ENCODE measurements around the gene FAM53A. TPM values are rescaled to one million over a fixed set of nuclear protein-coding genes. Genes with fewer than 3 reads are reported as not detected.

FAM53A gene
- total and polyA plus RNA-seq, 2 of the 13 experiments (the other 11 are each of a cell fraction or from before 2014, with no cell fraction given) = 0.48 to 1.1 TPM

DNA sequence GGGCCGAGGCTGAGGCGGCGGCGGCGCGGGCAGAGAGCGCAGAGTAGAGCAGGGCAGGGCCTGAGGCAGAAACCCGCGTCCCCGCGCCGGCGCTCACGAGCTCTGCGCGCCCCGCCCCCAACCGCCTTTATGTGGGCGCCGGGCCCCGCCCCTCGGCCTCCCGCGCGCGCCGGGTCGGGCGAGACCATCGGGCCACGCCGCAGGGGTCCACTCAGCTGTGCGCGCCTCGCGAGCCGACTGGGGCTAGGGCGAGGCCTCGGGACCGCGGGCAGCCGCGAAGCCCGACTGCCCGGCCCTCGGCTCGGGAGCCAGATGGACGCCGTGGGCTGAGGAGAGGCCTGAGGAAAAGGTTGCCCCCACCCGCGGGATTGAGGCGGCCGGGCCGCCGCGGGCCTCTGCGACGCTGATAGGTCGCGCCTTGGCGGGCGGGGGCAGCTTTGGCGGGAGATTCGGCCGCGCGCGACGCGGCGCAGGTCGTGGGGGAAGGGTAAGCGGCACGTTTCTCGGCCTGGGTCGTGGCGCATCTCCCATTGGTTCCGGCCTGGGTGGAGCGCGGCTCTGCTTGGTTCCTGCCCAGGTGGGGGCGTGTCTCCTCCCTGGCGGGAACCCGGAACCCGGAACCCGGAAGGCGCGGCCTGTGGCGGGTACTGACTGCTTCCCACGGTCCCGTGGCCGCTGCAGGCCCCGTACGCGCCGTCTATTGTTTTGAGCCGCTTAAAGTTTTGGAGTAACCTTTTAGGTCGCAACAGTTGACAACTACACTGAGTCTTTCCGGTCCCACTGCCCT lies 28.3 kb upstream of the FAM53A start, which contains the start of gene SLBP (continued):
- TF ChIP-seq PRMT3 (CRISPR knock-in tag; IDR thresholded peaks at IDR 0.05; ENCODE audit: borderline replicate concordance, low read depth) (peak; percentile 98; the same call in 1 of the 2 replicates), AGO2 (optimal IDR thresholded peaks at IDR 0.05; ENCODE audit: low read depth, low read length) (no peak), ZNF709 (CRISPR knock-in tag; IDR thresholded peaks at IDR 0.05) (peak; percentile 98), ZFP1 (CRISPR knock-in tag; IDR thresholded peaks at IDR 0.05) (peak; percentile 79; the same call in 1 of the 2 replicates), DNMT3B (CRISPR knock-in tag; conservative IDR thresholded peaks at IDR 0.05) (0 out of 2 replicates have a peak, but pooled peaks have one; percentile 41), SMAD9 (CRISPR knock-in tag; IDR thresholded peaks at IDR 0.05) (peak; percentile 79; the same call in 1 of the 2 replicates), ATF7 (IDR thresholded peaks at IDR 0.05) (no peak), ATF7 (CRISPR knock-in tag; IDR thresholded peaks at IDR 0.05) (peak; percentile 84), SRY (CRISPR knock-in tag; IDR thresholded peaks at IDR 0.05) (peak; percentile 95), KLF11 (CRISPR knock-in tag; IDR thresholded peaks at IDR 0.05) (peak; percentile 94; the same call in 1 of the 2 replicates), ZNF124 (CRISPR knock-in tag; IDR thresholded peaks at IDR 0.05) (peak; percentile 94), ESRRA (CRISPR knock-in tag; IDR thresholded peaks at IDR 0.05; ENCODE audit: low read depth) (peak; percentile 84), BRCA1 (CRISPR knock-in tag; IDR thresholded peaks at IDR 0.05) (peak; percentile 93; the same call in 1 of the 2 replicates), MIER3 (CRISPR knock-in tag; IDR thresholded peaks at IDR 0.05; ENCODE audit: borderline replicate concordance) (0 out of 2 replicates have a peak, but pooled peaks have one; percentile 27), ZBTB42 (CRISPR knock-in tag; IDR thresholded peaks at IDR 0.05) (peak; percentile 97), ZNF790 (CRISPR knock-in tag; IDR thresholded peaks at IDR 0.05; ENCODE audit: borderline replicate concordance) (peak; percentile 97; the same call in 1 of the 2 replicates), POLR2AphosphoS5 (IDR thresholded peaks at IDR 0.05; ENCODE audit: low read depth, low read length) (peak; percentile 71), ZNF468 (CRISPR knock-in tag; IDR thresholded peaks at IDR 0.05) (peak; percentile 93), BORCS8-MEF2B (CRISPR knock-in tag; IDR thresholded peaks at IDR 0.05) (peak; percentile 99), GFI1 (CRISPR knock-in tag; IDR thresholded peaks at IDR 0.05; ENCODE audit: borderline replicate concordance) (peak; percentile 90)
- TF ChIP-seq, protein P1, sequence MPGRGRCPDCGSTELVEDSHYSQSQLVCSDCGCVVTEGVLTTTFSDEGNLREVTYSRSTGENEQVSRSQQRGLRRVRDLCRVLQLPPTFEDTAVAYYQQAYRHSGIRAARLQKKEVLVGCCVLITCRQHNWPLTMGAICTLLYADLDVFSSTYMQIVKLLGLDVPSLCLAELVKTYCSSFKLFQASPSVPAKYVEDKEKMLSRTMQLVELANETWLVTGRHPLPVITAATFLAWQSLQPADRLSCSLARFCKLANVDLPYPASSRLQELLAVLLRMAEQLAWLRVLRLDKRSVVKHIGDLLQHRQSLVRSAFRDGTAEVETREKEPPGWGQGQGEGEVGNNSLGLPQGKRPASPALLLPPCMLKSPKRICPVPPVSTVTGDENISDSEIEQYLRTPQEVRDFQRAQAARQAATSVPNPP (CRISPR knock-in tag; IDR thresholded peaks at IDR 0.05) = peak; percentile 98
- TF ChIP-seq, protein P2, sequence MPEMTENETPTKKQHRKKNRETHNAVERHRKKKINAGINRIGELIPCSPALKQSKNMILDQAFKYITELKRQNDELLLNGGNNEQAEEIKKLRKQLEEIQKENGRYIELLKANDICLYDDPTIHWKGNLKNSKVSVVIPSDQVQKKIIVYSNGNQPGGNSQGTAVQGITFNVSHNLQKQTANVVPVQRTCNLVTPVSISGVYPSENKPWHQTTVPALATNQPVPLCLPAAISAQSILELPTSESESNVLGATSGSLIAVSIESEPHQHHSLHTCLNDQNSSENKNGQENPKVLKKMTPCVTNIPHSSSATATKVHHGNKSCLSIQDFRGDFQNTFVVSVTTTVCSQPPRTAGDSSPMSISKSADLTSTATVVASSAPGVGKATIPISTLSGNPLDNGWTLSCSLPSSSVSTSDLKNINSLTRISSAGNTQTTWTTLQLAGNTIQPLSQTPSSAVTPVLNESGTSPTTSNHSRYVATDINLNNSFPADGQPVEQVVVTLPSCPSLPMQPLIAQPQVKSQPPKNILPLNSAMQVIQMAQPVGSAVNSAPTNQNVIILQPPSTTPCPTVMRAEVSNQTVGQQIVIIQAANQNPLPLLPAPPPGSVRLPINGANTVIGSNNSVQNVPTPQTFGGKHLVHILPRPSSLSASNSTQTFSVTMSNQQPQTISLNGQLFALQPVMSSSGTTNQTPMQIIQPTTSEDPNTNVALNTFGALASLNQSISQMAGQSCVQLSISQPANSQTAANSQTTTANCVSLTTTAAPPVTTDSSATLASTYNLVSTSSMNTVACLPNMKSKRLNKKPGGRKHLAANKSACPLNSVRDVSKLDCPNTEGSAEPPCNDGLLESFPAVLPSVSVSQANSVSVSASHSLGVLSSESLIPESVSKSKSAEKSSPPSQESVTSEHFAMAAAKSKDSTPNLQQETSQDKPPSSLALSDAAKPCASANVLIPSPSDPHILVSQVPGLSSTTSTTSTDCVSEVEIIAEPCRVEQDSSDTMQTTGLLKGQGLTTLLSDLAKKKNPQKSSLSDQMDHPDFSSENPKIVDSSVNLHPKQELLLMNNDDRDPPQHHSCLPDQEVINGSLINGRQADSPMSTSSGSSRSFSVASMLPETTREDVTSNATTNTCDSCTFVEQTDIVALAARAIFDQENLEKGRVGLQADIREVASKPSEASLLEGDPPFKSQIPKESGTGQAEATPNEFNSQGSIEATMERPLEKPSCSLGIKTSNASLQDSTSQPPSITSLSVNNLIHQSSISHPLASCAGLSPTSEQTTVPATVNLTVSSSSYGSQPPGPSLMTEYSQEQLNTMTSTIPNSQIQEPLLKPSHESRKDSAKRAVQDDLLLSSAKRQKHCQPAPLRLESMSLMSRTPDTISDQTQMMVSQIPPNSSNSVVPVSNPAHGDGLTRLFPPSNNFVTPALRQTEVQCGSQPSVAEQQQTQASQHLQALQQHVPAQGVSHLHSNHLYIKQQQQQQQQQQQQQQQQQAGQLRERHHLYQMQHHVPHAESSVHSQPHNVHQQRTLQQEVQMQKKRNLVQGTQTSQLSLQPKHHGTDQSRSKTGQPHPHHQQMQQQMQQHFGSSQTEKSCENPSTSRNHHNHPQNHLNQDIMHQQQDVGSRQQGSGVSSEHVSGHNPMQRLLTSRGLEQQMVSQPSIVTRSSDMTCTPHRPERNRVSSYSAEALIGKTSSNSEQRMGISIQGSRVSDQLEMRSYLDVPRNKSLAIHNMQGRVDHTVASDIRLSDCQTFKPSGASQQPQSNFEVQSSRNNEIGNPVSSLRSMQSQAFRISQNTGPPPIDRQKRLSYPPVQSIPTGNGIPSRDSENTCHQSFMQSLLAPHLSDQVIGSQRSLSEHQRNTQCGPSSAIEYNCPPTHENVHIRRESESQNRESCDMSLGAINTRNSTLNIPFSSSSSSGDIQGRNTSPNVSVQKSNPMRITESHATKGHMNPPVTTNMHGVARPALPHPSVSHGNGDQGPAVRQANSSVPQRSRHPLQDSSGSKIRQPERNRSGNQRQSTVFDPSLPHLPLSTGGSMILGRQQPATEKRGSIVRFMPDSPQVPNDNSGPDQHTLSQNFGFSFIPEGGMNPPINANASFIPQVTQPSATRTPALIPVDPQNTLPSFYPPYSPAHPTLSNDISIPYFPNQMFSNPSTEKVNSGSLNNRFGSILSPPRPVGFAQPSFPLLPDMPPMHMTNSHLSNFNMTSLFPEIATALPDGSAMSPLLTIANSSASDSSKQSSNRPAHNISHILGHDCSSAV (CRISPR knock-in tag; IDR thresholded peaks at IDR 0.05; ENCODE audit: borderline replicate concordance) = 0 out of 2 replicates have a peak, but pooled peaks have one; percentile 61

All from HepG2 (cell line).